ENCODE data around the gene DVL2.

Gene DVL2

DNA sequence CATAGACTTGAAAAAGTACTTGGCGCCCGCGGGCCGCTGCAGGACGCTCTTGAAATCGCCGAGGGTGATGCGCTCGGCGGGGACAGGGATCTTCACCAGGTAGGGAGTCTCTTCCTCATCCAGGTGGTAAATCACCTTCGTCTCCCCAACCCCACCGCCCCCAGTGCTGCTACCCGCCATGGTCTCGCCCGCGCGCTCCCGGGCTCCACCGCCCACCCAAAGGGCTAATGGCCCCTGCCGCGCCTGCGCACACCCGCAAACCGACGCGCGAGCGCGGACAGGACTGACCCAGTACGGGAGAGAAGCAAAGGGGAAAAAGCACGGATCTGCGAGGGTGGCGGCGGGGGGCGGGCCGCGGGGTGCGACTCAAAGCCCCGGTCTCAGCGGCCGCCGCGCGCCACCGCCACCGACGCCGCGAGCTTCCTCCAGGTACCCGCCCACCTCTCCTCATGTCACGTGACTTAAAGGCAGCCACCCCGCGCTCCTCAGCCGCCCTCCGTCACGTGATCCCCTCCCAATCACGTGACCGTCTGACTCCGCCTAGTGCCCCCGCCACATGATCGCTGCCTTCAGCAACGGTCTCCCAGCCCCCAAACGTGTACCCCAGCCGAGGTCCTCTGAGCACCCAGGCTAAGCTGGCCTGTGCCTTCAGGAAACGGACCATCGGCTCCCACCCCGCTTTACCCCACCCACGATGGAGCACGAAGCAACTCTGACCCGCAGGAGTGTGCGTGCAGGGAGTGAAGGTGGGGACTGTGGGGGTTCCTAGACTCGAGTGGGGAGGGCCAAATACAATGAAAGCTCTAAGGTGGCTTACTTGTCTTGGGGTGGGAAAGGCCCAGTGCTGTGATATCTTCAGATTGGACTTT, at the start of gene DVL2:
DVL2 (minus strand) TSS at position 435 of the 869 bp plus-strand sequence; CDS start at position 180, 255 bp downstream.
- peak; percentile 93 for DNase-seq

DNA sequence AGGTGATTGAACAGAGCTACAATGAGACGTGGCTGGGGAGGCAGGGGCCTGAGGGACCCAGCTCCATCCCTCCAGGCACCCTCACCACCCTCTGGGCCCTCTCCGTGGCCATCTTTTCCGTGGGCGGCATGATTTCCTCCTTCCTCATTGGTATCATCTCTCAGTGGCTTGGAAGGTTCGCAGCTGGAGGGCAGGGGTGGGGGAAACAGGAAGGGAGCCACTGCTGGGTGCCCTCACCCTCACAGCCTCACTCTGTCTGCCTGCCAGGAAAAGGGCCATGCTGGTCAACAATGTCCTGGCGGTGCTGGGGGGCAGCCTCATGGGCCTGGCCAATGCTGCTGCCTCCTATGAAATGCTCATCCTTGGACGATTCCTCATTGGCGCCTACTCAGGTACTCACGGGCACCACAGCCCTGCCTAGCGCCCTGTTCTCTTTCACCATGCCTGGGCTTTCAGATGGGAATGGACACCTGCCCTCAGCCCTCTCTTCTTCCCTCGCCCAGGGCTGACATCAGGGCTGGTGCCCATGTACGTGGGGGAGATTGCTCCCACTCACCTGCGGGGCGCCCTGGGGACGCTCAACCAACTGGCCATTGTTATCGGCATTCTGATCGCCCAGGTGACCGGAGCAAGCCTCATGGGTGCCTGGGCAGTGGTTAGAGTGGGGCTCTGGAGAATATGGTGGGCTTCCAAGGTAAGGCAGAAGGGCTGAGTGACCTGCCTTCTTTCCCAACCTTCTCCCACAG, 49.3 kb upstream of the DVL2 start:
- no peak for DNase-seq

DNA sequence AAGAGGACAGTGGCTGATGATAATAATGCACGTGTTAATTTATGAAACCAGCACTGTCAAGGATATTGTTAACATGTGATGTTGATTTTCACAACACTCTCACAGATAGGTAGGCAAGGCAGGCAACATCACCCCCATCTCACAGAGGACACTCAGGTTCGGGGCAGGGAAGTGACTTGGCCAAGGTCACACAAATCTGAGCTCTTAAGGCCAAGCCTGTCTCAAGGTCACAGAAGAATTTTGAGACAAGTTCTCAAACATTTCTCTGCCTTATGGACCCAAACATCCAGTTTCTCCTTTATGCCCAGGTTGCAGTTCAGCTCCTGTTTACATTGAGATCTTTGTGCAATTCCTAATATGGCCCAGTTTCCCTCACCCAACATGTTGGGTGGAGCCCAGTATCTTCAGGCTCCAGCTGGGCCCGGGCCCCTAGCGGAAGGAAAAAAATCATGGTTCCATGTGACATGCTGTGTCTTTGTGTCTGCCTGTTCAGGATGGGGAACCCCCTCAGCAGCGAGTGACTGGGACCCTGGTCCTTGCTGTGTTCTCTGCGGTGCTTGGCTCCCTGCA, 48.5 kb upstream of the DVL2 start:
- no peak for DNase-seq

DNA sequence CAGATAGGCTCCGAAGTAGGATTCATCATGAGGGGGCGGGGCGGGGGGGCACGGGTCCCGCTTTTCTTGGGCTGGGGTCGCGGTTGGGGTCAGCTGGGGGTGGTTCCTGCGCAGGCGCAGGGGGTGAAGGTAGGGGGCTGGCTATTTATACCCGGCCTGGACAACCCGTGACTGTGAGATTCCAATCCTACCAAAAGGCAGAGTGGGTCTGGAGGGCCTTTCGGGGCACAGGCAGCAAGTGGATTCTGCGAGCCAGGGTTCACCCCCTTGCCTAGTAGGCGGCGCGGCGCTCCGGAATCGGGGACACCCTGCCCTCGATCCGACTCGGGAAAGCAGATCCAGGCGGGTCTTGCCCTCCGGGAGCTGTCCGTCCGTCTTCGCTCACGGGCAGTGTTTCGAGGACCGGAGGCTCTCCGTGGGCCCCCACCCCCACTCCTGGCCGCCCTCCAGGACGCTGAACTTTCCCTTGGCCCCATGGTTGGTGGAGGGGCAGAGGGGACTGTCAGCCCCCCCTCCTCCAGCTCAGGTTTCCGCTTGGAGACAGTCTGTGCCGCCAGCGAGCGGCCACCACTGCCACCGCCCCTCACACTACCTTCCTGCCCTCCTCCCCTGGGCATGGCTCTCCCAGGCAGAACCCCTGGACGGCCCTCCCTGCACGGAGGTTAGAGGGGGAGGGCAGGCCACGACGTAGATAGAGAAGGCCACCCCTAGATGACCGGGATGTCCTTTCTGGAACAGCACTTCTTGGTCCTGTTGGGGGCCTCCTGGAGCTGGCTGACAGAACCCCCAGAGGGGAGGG, 47.8 kb upstream of the DVL2 start:
- DNase-seq: no peak

DNA sequence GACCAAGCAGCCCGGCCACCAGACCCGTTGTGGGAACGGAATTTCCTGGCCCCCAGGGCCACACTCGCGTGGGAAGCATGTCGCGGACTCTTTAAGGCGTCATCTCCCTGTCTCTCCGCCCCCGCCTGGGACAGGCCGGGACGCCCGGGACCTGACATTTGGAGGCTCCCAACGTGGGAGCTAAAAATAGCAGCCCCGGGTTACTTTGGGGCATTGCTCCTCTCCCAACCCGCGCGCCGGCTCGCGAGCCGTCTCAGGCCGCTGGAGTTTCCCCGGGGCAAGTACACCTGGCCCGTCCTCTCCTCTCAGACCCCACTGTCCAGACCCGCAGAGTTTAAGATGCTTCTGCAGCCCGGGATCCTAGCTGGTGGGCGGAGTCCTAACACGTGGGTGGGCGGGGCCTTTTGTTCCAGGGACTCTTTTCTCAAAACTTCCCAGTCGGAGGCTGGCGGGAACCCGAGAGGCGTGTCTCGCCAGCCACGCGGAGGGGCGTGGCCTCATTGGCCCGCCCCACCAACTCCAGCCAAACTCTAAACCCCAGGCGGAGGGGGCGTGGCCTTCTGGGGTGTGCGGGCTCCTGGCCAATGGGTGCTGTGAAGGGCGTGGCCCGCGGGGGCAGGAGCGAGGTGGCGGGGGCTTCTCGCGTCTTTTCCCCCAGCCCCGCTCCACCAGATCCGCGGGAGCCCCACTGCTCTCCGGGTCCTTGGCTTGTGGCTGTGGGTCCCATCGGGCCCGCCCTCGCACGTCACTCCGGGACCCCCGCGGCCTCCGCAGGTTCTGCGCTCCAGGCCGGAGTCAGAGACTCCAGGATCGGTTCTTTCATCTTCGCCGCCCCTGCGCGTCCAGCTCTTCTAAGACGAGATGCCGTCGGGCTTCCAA, 47.0 kb upstream of the DVL2 start, which contains the start of gene SLC2A4:
SLC2A4 (plus strand) TSS at position 645 of the 879 bp plus-strand sequence; CDS start at position 862, 217 bp downstream.
- peak; percentile 98 for DNase-seq

DNA sequence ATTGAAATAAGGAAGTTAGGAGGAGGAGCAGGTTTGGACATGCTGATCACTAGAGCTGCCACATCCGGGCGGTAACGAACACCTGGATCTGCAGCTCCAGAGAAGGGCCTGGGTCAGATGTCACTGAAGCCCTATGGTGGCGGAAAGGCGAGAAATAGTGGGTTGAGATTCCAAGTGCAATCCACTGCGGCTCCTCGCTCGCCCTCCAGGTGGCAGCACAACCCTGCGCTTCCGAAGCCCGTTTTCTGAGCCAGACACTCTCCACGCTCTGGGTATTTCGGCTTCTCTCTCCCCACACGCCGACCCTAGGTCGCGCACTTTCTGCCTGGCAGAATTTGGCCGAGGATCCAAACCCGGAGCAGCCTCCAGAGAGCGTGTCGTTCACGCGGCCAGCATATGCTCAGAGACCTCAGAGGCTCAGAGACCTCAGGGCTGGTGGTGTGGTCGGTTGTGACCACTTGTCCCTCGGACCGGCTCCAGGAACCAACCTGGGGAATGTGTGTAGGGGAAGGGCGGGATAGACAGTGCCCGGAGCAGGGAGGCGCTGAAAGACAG, 46.3 kb upstream of the DVL2 start:
- DNase-seq: peak; percentile 83

DNA sequence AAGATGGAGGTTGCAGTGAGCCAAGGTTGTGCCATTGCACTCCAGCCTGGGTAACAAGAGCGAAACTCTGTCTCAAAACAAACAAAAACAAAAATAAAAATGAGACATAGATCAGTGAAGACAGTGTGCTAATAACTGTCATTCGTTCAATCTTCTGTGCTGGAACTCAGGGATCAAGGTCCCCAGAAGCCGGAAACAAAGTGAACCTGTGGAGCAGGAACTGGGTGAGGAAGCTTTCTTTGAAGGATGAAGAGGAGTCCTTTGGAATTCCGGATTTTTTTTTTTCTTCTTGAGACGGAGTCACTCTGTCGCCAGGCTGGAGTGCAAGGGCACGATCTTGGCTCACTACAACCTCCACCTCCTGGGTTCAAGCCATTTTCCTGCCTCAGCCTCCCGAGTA, 45.1 kb upstream of the DVL2 start:
- no peak for DNase-seq

DNA sequence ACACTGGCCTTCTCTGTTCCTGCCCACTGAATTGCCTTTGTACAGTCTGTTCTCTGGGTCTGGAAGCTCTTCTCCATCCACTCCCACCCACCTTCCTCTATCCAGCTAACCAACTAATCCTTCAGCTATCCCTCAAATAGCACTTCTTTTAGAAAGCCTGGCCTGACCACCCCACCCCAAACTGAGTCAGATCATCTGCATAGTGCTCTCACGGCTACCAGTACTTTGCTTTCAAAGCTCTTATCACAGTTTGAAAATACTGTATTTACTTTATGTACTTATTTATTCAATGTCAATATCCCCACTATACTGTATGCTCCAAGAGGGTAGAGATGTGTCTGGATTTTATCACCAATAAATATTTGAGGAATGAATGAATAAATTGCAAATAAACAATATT, 32.5 kb upstream of the DVL2 start:
- DNase-seq: no peak

DNA sequence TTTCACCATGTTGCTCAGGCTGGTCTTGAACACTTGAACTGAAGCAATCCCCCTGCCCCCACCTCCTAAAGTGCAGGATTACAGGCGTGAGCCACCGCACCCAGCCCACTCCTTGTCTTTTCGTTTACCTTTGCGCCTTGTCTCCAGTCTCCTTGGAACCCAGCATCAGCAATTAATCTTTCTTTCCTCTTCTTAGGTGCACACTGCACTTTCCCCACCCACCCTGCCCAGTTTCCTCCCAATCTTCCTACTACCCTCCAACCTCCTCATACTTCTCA, 29.4 kb upstream of the DVL2 start:
- no peak for DNase-seq

DNA sequence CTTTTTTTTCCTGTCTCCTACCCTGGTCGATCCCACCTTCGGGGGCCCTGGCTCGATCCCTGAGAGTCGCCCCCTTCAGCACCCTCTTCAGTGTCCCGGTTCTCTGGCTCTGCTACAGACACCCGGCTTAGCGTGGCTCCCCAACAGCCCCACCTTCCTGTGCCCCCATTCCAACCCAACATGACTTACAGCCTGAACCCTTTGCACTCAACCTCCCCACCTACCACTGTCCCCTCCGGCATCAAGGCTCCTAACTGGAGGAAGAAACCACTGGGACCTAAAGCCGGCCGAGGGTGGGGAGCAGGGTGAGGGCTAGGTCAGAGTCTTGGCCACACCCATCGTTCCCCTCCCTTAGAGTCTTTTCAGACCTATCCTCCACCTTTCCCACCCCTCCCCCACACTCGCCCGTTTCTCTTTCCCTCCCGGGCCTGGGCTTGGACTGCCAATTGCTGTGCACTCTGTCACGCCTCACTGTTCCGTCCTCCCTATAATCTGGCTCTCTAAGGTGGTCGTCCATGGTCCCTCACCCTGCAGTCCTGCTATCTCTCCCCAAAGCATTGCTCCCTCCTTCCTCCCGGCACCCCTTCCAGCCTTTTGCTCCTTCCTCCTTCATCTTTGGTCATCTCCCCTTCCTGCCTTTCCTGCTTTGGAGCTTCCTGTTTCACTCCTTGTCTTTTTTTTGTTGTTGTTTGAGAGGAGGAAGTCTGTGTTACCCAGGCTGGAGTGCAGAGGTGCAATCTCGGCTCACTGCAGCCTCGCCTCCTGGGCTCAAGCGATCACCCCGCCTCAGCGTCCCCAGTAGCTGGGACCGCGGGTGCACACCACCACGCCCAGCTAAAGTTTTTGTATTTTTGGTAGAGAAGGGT, 28.9 kb upstream of the DVL2 start:
- DNase-seq: no peak

DNA sequence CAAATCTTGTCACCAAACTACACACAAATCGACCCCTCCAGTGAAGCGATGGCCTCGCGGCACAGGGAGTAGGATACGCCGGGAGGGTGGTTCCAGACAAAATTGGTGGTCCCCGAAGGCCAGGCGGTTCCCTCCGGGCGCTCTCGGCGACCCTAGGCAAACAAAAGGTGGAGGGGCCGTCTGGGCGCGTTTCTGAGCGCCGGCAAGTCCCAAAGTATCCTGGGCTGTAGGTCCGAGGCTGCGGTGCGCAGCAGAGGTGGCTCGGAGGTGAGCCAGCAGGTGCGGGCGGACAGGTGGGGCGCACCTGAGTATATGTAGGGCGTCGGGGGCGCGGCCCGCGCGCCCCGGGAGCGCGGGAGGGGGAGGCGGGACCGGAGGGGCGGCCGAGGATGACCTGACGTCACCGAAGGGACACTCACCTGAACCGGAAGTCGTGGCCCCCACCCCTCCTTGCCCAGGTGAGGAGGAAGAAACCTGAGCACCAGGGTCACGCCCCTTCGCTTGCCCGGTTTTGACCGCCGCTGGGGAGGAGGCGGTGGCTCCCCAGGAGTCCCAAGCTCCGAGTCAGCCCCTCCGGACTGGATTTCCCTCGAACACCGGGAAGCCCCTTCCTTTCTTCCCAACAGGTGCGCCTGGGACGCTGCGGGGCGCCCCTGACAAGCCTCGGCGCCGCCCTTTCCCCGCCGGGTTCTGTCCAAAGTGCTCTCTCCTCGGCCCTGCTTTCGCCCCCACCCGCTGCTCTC, 28.0 kb upstream of the DVL2 start, which contains the start of gene CLDN7:
CLDN7 (minus strand) TSS at position 287 of the 743 bp plus-strand sequence. CDS start 435 bp downstream, outside the sequence.
- peak; percentile 63 for DNase-seq

DNA sequence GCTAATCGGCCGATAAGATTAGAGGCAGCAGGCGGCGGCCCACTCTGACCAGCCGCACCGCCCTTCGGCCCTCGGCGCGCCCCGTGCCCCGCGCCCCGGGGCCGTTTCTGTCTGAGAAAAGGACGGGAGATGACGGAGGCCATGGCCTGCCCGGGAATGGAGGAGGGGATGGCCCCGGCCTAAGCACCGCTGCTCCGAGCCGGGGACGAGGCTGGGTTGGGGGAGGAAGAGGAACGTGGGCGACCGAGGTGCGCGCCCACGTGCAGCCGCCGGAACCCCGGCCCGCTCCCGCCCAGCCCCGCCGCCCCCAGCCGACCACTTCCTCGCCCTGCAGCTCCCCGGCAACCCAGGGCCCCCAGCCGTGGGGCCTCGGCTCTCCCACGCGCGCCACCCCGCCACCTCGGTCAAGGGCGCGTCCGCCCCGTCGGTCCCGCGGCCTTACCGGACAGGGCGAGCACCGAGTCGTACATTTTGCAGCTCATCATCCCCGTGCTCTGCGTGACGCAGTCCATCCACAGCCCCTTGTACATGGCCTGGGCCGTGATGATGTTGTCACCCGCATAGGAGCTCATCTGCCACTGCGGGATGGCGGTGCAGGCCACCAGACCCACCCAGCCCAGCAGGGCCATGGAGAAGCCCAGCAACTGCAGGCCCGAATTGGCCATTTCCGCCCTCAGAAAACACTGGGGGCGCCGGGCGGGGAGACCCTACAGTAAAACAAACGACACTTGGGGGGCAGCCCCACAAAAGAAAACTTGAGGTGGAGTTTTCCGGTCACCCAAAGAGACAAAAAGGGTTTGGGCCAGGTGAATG, 27.3 kb upstream of the DVL2 start:
- DNase-seq: no peak

DNA sequence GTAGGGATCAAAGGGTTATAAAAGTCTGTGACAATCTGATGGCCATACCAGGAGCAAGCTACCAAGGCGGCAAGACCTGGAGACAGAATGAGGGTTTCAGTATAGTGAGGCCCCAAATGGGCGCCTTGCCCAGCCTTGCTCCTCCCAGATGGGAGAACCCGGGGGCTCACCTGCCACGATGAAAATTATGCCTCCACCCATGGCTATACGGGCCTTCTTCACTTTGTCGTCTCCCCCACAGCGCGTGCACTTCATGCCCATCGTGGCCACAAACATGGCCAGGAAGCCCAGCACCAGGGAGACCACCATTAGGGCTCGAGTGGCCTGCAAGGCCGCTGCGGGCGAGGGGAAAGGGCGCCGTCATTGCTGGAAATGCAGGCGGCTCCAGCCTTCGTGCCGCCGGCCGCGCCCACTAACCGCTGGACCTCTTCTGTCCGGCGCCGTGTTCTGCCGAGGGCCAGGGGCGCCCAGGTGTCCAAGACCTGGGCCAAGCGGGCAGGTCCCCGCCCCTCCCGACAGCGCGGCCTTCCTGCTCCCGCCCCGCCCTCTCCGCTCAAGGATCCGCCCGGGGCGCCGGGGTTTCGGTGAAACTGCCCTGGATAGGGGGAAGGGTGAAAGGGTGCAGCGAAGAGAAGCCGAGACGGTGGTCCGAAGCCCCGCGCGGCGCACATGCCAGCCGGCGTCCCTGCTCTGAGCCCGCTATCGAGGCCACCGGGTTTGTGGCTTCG, 26.5 kb upstream of the DVL2 start:
- peak; percentile 14 for DNase-seq

DNA sequence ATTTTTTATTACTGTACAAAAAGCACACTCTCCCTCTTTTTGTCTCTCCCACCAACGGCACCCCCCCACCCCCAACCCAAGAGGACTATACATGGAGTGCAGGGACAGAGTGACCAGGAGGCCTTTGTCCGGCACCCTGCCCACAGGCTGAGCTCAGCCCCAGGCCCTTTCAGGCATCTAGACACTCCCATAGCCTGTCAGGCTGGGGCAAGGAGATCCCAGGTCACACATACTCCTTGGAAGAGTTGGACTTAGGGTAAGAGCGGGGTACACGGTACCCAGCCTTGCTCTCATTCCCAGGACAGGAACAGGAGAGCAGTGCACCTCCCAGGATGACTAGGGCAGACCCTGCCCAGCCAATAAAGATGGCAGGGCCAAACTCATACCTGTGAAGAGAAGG, 25.8 kb upstream of the DVL2 start:
- DNase-seq: no peak

DNA sequence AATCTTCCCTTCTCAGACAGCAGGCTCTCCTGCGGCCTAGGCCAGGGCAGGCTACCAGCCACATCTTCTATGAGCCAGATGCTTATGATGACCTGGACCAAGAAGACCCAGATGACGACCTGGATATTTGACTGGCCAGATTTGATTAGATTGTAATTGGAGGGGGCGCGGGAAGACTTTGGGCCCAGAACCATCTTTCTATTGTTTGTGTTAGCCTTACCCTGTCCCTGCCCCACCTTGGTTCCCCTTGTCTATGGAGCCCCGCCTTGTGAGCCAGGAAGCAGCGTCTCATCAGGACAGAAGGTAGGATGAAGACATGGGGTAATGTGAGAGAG, 25.2 kb upstream of the DVL2 start:
- no peak for DNase-seq

DNA sequence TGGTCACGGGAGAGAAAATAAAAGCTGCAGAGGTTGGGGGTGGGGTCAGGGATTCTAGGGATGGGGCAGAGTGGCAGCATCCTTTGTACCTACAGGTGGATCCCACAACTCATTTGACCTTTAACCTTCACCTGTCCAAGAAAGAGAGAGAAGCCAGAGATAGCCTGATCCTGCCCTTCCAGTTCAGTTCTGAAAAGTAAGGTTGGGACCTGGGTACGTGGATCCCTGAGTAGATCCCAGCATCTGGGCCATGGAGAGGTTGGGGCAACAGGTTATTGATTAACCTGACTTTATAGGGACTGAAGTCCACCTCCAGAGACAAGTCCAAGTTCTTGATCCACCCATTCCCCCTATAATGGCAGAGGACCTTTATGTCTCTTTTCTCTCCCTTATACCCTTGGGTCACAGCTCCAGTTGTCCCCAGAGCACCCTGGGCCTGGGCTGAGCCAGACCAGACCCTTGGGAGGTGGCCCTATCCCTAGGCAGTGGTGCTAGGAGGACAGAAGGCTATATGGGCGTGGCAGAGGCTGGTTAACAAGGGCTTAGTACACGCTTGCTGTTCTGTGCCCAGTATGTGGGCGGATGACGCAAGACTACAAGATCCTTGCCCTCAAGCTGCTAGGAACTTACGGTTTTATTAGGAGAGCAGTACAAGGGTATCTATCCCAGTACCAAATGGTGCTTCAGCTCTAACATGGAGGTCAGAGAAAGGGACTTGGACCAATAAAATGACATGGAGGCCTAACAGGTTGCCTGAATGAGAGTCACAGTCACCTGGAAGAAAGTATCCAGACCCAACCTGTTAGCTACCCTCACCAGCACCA, 24.6 kb upstream of the DVL2 start:
- DNase-seq: no peak

DNA sequence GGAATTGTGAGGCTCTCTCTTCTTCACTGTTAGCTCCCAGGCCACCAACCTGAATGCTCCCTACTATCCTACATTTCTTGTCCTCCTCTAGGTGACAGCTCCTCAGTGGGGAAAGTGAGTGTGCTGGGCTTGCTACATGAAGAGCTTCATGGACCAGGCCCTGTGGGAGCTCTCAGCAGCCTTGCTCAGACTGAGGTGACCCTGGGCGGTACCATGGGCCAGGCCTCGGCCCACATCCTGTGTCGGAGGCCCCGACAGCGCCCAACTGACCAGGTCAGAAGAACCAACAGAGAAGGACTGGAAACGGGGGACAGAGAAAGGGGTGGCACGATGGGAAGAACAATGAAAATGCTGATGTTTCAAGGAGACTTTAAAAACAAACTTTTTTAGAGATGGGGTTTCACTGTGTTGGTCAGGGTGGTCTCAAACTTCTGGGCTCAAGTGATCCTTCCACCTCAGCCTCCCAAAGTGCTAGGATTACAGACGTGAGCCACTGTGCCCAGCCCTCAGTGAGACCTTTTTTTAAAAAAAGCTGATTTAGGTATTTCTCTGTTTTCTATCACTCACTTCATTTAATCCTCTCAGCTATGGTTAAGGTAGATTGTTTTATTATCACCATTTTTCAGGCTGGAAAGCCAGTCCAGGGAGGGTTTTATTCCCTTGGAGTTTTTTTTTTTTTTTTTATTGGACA, 22.6 kb upstream of the DVL2 start:
- no peak for DNase-seq
